ENCODE measurements around the gene PIM1.
"Not testable (repeated sequence)": the region's sequence is repeated elsewhere in the genome, so short reads cannot be mapped to it uniquely, and the experiment has no call there.

- TF ChIP-seq CTCF (IDR thresholded peaks at IDR 0.05); ZFX (IDR thresholded peaks at IDR 0.05; ENCODE audit: borderline replicate concordance): not testable (repeated sequence)
Measured at GRCh38 chr6:37194886-37195285, 24.9 kb downstream of the PIM1 start.

All from 22Rv1 (cell line).